CD14-positive monocyte (primary cell): ENCODE measurements around the gene FBP2. TPM values are rescaled to one million over a fixed set of nuclear protein-coding genes. Genes with fewer than 3 reads are reported as not detected.
"Not testable (repeated sequence)": the region's sequence is repeated elsewhere in the genome, so short reads cannot be mapped to it uniquely, and the experiment has no call there.

ENCODE experiments used
- DNase-seq, 3 donors: peaks; one replicate each; pipeline ENCODE4 v3.0.0-alpha.2; 2011 to 2022
- H2AFZ ChIP-seq: 2 replicates; pipeline ENCODE4 v1.6.0; 2012; ENCODE audit warnings: mild to moderate bottlenecking, low read depth, low read length, inconsistent platforms; ENCODE audit not compliant: insufficient read depth, poor library complexity, severe bottlenecking
- H3K27ac ChIP-seq, 2 donors: 1 replicate in 1 of 2; 2 replicates in 1 of 2; pipeline ENCODE4 v1.5.1; 2012 to 2013; ENCODE audit warnings: low read length in 2 of 2, control low read depth in 1 of 2, inconsistent platforms in 1 of 2, low read depth in 1 of 2, mild to moderate bottlenecking in 1 of 2
- H3K27me3 ChIP-seq, 2 donors: one replicate each; pipeline versions ENCODE4 v1.6.0 to v1.6.1; 2011 to 2013; ENCODE audit warnings: low read length in 2 of 2; ENCODE audit not compliant: control insufficient read depth in 2 of 2, insufficient read depth in 2 of 2
- H3K36me3 ChIP-seq, 2 donors: replicated peaks in 1 of 2; 1 replicate in 1 of 2; 2 replicates in 1 of 2; pipeline versions ENCODE4 v1.5.1 to v1.6.1; 2012 to 2013; ENCODE audit warnings: low read length in 2 of 2, control low read depth in 1 of 2, inconsistent platforms in 1 of 2, mild to moderate bottlenecking in 1 of 2; ENCODE audit not compliant: insufficient read depth in 2 of 2, control insufficient read depth in 1 of 2
- H3K4me1 ChIP-seq, 2 donors: 1 replicate in 1 of 2; 2 replicates in 1 of 2; pipeline versions ENCODE4 v1.5.1 to v1.6.1; 2012 to 2013; ENCODE audit warnings: low read length in 2 of 2, control low read depth in 1 of 2, inconsistent platforms in 1 of 2, mild to moderate bottlenecking in 1 of 2, moderate library complexity in 1 of 2; ENCODE audit not compliant: insufficient read depth in 2 of 2, control insufficient read depth in 1 of 2
- H3K4me2 ChIP-seq: replicated peaks from 2 replicates; pipeline ENCODE3; 2012; ENCODE audit warnings: low read length, moderate library complexity, mild to moderate bottlenecking; ENCODE audit not compliant: poor library complexity, severe bottlenecking; ENCODE audit errors: extremely low read depth
- H3K4me3 ChIP-seq, 3 experiments: fragments of 200-600 bp in 1 of 3; sonication (generic) in 1 of 3; replicated peaks in 1 of 3; 1 replicate in 2 of 3; 2 replicates in 1 of 3; pipeline ENCODE4 v1.5.1; 2011 to 2013; ENCODE audit warnings: low read length in 3 of 3, mild to moderate bottlenecking in 3 of 3, control low read depth in 2 of 3, low read depth in 2 of 3, inconsistent platforms in 1 of 3, moderate library complexity in 1 of 3
- H3K79me2 ChIP-seq: 2 replicates; pipeline ENCODE4 v1.6.0; 2012; ENCODE audit warnings: mild to moderate bottlenecking, control low read depth, inconsistent platforms, low read length, moderate library complexity; ENCODE audit not compliant: insufficient read depth
- H3K9ac ChIP-seq: 2 replicates; pipeline ENCODE4 v1.6.0; 2017; ENCODE audit warnings: low read length, mild to moderate bottlenecking; ENCODE audit not compliant: insufficient read depth, poor library complexity, severe bottlenecking
- H3K9me3 ChIP-seq, 2 donors: replicated peaks in 1 of 2; 1 replicate in 1 of 2; 2 replicates in 1 of 2; pipeline versions ENCODE4 v1.5.1 to v1.6.1; 2012 to 2013; ENCODE audit warnings: low read length in 2 of 2, control low read depth in 1 of 2; ENCODE audit not compliant: control insufficient read depth in 1 of 2, insufficient read depth in 1 of 2
- H4K20me1 ChIP-seq: 2 replicates; pipeline ENCODE4 v1.6.0; 2012; ENCODE audit warnings: mild to moderate bottlenecking, low read length, control low read depth, moderate library complexity; ENCODE audit not compliant: insufficient read depth
- H3K27ac Mint-ChIP-seq, 7 donors: one replicate each; pipeline ENCODE4 v1.8.0; 2020; ENCODE audit warnings: mild to moderate bottlenecking in 7 of 7, mixed read lengths in 7 of 7, moderate library complexity in 6 of 7, inconsistent platforms in 2 of 7
- H3K27me3 Mint-ChIP-seq, 3 donors: one replicate each; pipeline ENCODE4 v1.8.0; 2021 to 2022; ENCODE audit warnings: low read depth in 3 of 3, mild to moderate bottlenecking in 3 of 3, mixed read lengths in 3 of 3, moderate library complexity in 3 of 3, inconsistent platforms in 1 of 3
- H3K36me3 Mint-ChIP-seq, 2 donors: one replicate each; pipeline ENCODE4 v1.8.0; 2020; ENCODE audit warnings: mixed read lengths in 2 of 2, inconsistent platforms in 1 of 2, mild to moderate bottlenecking in 1 of 2
- H3K4me1 Mint-ChIP-seq: one replicate; pipeline ENCODE4 v1.8.0; 2020; ENCODE audit warnings: mild to moderate bottlenecking, mixed read lengths
- H3K4me3 Mint-ChIP-seq, 2 donors: one replicate each; pipeline ENCODE4 v1.8.0; 2020; ENCODE audit warnings: mild to moderate bottlenecking in 2 of 2, mixed read lengths in 2 of 2, moderate library complexity in 1 of 2
- H3K9me3 Mint-ChIP-seq, 7 donors: one replicate each; pipeline ENCODE4 v1.8.0; 2020 to 2022; ENCODE audit warnings: mixed read lengths in 7 of 7, mild to moderate bottlenecking in 6 of 7, moderate library complexity in 6 of 7, inconsistent platforms in 2 of 7
- WGBS: methylation state at CpG from one replicate; pipeline ENCODE4 v1.1.5; 2013; ENCODE audit warnings: missing lambda C conversion rate; ENCODE audit not compliant: insufficient coverage; 5-methylcytosine and 5-hydroxymethylcytosine counted together
- intact Hi-C, 2 donors: fragments of 100-400 bp; cut with micrococcal nuclease; formaldehyde crosslinking; loops; one replicate each; pipeline versions ENCODE4 v1.15.0 to v1.15.1; 2023
- polyA plus RNA-seq, 3 donors: library from polyadenylated mRNA; depleted of rRNA in 1 of 3; unstranded in 2 of 3; stranded (reverse) in 1 of 3; fragments of 300-500 nt in 2 of 3; fragments of >200 nt in 1 of 3; fragmentation: Illumina TruSeq in 2 of 3; gene quantifications; 1 replicate in 2 of 3; 2 replicates in 1 of 3; pipeline ENCODE4 v1.2.3, GENCODE V29; 2012 to 2021
- TF ChIP-seq, protein P1 (sequence below): fragments of 200-600 bp; IDR thresholded peaks from one replicate; pipeline ENCODE4 v1.8.0; 2022; ENCODE audit warnings: antibody characterized with exemption, mild to moderate bottlenecking

FBP2 gene
- polyA plus RNA-seq, 3 donors, result not detected

DNA sequence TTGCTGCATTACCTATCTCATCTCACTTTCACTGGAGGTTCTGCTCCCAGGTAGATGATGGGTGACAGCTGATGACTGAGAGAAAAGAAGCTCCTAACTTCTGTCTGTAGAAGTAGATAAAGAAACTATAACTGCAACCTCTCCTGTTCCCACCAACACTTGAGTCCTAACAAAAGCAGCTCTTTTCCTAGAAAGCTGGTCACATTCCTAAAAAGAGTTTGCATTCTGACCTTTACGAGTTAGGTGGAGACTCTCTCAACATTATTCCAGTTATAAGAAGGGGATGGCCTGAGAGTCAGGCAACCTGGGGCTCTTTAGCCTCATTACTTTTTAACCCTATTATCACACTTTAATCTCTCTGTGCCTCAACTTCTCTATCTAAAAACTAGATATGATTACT lies 47.7 kb downstream of the FBP2 start:
- Histone ChIP-seq H3K36me3 (no peaks in the 10 kb centered on the region), H3K4me1 (no peaks in the 10 kb centered on the region), H4K20me1 (no peaks in the 10 kb centered on the region), H3K9me3 (no peaks in the 10 kb centered on the region), H3K4me3 (no peak overlapping the region), H3K79me2 (no peaks in the 10 kb centered on the region), H3K27ac (no peak overlapping the region), H2AFZ (no peak overlapping the region), H3K9ac (no peak overlapping the region), H3K27me3 (peaks cover 0 to 11% of the 10 kb centered on the region in 2 donors), H3K4me2 (no peak overlapping the region)
- H3K27ac Mint-ChIP-seq, result no peak overlapping the region
- intact Hi-C loops, result no loop called here
- H3K9me3 Mint-ChIP-seq, result peaks cover 0 to 1% (median 0%) of the 10 kb centered on the region in 7 donors
- no peaks in the 10 kb centered on the region for H3K4me1 Mint-ChIP-seq
- TF ChIP-seq, protein P1, sequence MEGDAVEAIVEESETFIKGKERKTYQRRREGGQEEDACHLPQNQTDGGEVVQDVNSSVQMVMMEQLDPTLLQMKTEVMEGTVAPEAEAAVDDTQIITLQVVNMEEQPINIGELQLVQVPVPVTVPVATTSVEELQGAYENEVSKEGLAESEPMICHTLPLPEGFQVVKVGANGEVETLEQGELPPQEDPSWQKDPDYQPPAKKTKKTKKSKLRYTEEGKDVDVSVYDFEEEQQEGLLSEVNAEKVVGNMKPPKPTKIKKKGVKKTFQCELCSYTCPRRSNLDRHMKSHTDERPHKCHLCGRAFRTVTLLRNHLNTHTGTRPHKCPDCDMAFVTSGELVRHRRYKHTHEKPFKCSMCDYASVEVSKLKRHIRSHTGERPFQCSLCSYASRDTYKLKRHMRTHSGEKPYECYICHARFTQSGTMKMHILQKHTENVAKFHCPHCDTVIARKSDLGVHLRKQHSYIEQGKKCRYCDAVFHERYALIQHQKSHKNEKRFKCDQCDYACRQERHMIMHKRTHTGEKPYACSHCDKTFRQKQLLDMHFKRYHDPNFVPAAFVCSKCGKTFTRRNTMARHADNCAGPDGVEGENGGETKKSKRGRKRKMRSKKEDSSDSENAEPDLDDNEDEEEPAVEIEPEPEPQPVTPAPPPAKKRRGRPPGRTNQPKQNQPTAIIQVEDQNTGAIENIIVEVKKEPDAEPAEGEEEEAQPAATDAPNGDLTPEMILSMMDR, result no peak
- H3K27me3 Mint-ChIP-seq, result peaks cover 5 to 13% (median 12%) of the 10 kb centered on the region in 3 donors
- no CpG with 5 or more reads among the region's 1 CpG for WGBS
- no peak overlapping the region for H3K4me3 Mint-ChIP-seq
- H3K36me3 Mint-ChIP-seq, result no peaks in the 10 kb centered on the region
- no peak for DNase-seq

DNA sequence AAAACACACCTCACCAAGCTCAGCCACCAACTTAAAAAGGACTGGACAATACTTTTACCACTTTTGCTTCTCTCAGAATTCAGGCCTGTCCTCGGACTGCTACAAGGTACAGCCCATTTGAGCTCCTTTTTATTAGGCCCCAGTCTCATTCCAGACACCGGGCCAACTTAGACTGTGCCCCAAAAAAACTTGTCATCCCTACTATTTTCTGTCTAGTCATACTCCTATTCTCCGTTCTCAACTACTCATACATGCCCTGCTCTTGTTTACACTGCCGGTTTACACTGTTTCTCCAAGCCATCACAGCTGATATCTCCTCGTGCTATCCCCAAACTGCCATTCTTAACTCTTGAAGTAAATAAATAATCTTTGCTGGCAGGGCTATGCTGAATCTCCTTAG lies 49.3 kb downstream of the FBP2 start:
- intact Hi-C loops, H2AFZ ChIP-seq, H4K20me1 ChIP-seq, H3K27me3 ChIP-seq, H3K9ac ChIP-seq, H3K4me1 Mint-ChIP-seq, H3K4me3 ChIP-seq, DNase-seq, H3K36me3 Mint-ChIP-seq, H3K4me1 ChIP-seq, H3K36me3 ChIP-seq, H3K4me2 ChIP-seq, H3K27ac ChIP-seq, H3K79me2 ChIP-seq, H3K9me3 Mint-ChIP-seq, H3K4me3 Mint-ChIP-seq, H3K9me3 ChIP-seq: not testable (repeated sequence)
- Mint-ChIP-seq H3K27ac (peak overlapping the region in 1 of 7 donors; percentile 23), H3K27me3 (peaks cover 4 to 20% (median 13%) of the 10 kb centered on the region in 3 donors)
- WGBS, result no CpG with 5 or more reads among the region's 5 CpGs
